ENCODE data around the gene SLC22A14. TPM values are rescaled to one million over a fixed set of nuclear protein-coding genes. Genes with fewer than 3 reads are reported as not detected.
"Not testable (repeated sequence)": the region's sequence is repeated elsewhere in the genome, so short reads cannot be mapped to it uniquely, and the experiment has no call there.

Gene SLC22A14
- total RNA-seq, 1 experiment from 2014 or later = not detected

DNA sequence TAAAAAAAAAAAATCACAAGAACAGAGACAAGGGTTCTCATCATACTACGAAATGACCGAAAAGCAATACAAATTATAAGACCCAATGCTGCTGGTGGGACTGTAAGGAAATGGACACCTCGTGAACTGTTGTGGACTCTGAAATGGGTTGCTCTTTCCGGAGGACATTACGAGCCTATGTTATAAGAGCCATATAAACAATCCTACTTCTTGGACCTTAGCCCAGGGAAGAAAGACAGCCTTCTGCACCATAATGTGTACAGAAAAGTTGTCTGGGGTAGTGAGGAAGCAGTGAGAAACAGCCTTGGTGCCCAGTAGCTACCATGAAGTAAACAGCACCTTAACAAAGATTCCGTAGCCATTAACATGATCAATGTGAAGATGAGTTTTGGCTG, 2.7 kb downstream of the SLC22A14 start:
- TF ChIP-seq, protein P1, sequence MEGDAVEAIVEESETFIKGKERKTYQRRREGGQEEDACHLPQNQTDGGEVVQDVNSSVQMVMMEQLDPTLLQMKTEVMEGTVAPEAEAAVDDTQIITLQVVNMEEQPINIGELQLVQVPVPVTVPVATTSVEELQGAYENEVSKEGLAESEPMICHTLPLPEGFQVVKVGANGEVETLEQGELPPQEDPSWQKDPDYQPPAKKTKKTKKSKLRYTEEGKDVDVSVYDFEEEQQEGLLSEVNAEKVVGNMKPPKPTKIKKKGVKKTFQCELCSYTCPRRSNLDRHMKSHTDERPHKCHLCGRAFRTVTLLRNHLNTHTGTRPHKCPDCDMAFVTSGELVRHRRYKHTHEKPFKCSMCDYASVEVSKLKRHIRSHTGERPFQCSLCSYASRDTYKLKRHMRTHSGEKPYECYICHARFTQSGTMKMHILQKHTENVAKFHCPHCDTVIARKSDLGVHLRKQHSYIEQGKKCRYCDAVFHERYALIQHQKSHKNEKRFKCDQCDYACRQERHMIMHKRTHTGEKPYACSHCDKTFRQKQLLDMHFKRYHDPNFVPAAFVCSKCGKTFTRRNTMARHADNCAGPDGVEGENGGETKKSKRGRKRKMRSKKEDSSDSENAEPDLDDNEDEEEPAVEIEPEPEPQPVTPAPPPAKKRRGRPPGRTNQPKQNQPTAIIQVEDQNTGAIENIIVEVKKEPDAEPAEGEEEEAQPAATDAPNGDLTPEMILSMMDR (conservative IDR thresholded peaks at IDR 0.05) = no peak
- H3K56ac ChIP-seq (ENCODE audit: insufficient read length, low read depth, low read length) = no peak overlapping the region
- no peaks in the 10 kb centered on the region for H3K79me1 ChIP-seq (ENCODE audit: insufficient read depth, low read depth, low read length, poor library complexity, severe bottlenecking)
- H3K18ac ChIP-seq (ENCODE audit: insufficient read length, low read depth, low read length) = no peak overlapping the region
- no peak overlapping the region for H3K27ac ChIP-seq (ENCODE audit: insufficient read length, low read depth, low read length)
- no peak overlapping the region for H3K4me3 Mint-ChIP-seq
- no peak overlapping the region for H2BK20ac ChIP-seq (ENCODE audit: low read depth, low read length, poor library complexity, severe bottlenecking)
- H3K27me3 ChIP-seq (ENCODE audit: insufficient read depth, low read length) = no peaks in the 10 kb centered on the region
- H2AK5ac ChIP-seq (ENCODE audit: insufficient read length, low read length) = no peak overlapping the region
- no peak overlapping the region for H2BK120ac ChIP-seq (ENCODE audit: low read depth, low read length, poor library complexity, severe bottlenecking)
- no peak overlapping the region for H3K4ac ChIP-seq (ENCODE audit: low read depth, low read length)
- H3K14ac ChIP-seq (ENCODE audit: insufficient read depth, low read length) = no peak overlapping the region
- H4K91ac ChIP-seq (ENCODE audit: insufficient read length, low read depth, low read length) = no peak overlapping the region
- H3K4me2 ChIP-seq (ENCODE audit: insufficient read depth, insufficient read length, low read length) = no peak overlapping the region
- no peaks in the 10 kb centered on the region for H3K36me3 Mint-ChIP-seq (ENCODE audit: insufficient read depth in 1 of 3, low read depth in 3 of 3)
- no peaks in the 10 kb centered on the region; the same call in none of the 2 replicates for H3K27me3 Mint-ChIP-seq (ENCODE audit: low read depth)
- no peak overlapping the region for H4K8ac ChIP-seq (replicated peaks; ENCODE audit: insufficient read length, low read depth, low read length)
- H2AFZ ChIP-seq (ENCODE audit: low read length) = no peak overlapping the region
- DNase-seq = no peak
- no peaks in the 10 kb centered on the region for H3K23me2 ChIP-seq (ENCODE audit: insufficient read length, low read depth, low read length, poor library complexity, severe bottlenecking)
- no peaks in the 10 kb centered on the region for H3K9me3 ChIP-seq (ENCODE audit: control insufficient read depth, low read depth, low read length)
- no peaks in the 10 kb centered on the region for H3K79me2 ChIP-seq (ENCODE audit: insufficient read depth, low read length)
- no CpG with 5 or more reads among the region's 6 CpGs for WGBS (ENCODE audit: extremely low coverage, insufficient read length, low lambda C conversion rate)
- no peak overlapping the region for H2BK5ac ChIP-seq (ENCODE audit: insufficient read length, low read length)
- peaks cover 9 to 12% of the 10 kb centered on the region in 2 experiments for H3K4me1 Mint-ChIP-seq
- H4K20me1 ChIP-seq (ENCODE audit: control insufficient read depth, insufficient read depth, insufficient read length) = no peaks in the 10 kb centered on the region
- H3K23ac ChIP-seq (ENCODE audit: insufficient read length, low read depth, low read length) = no peak overlapping the region
- H2BK15ac ChIP-seq (ENCODE audit: low read depth, low read length) = no peak overlapping the region
- no peak overlapping the region for H3T11ph ChIP-seq (ENCODE audit: low read length)
- no peaks in the 10 kb centered on the region for H3K4me1 ChIP-seq (ENCODE audit: insufficient read depth, low read length)
- peak overlapping the region in 1 of 3 experiments; percentile 23; a peak in 1 of 7 replicates for H3K27ac Mint-ChIP-seq
- no peak overlapping the region for H3K9ac ChIP-seq (ENCODE audit: extremely low read depth, insufficient read length, low read length)
- no peak overlapping the region for H2BK12ac ChIP-seq (ENCODE audit: insufficient read length, low read depth, low read length)
- H3K9me3 Mint-ChIP-seq = no peaks in the 10 kb centered on the region
- no peak overlapping the region for H4K5ac ChIP-seq (ENCODE audit: insufficient read length, low read depth, low read length)

DNA sequence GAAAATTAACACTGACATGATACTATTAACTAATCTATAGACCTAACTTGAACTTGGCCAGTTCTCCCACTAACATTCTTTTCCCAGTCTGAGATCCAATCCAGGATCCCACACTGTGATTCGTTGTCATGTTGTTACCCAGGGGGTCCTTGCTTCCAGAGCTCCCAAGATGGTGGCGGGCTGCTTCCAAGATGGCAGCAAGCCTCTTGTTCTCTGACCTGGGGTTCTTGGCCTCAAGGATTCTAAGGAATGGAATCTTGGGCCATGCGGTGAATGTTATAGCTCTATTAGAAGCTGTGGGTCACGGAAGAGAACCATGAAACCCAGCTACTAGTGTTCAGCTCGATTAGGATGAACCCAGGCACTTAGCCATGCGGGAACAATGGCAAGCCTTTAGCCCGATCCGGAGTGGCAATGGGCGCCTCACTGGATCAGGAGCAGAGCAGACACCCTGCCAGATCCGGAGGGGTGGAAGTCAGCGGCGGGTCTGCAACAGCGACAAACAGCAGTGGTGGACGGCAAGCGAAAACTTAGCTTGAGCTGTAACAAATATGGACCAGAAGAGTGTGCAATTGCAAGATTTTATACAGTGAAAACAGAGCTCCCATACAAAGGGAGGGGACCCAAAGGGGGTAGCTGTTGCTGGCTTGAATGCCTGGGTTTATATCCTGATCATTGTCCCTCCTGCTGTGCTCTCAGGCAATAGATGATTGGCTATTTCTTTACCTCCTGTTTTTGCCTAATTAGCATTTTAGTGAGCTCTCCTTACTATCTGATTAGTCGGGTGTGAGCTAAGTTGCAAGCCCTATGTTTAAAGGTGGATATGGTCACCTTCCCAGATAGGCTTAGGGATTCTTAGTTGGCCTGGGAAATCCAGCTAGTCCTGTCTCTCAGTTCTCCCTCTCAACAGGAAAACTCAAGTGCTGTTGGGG, 7.5 kb downstream of the SLC22A14 start:
- WGBS (ENCODE audit: extremely low coverage, insufficient read length, low lambda C conversion rate) = no CpG with 5 or more reads among the region's 16 CpGs
- H3K27me3 Mint-ChIP-seq (ENCODE audit: low read depth); H3K4me1 Mint-ChIP-seq; H4K20me1 ChIP-seq (ENCODE audit: control insufficient read depth, insufficient read depth, insufficient read length); H2BK20ac ChIP-seq (ENCODE audit: low read depth, low read length, poor library complexity, severe bottlenecking); H3K23me2 ChIP-seq (ENCODE audit: insufficient read length, low read depth, low read length, poor library complexity, severe bottlenecking); H2BK12ac ChIP-seq (ENCODE audit: insufficient read length, low read depth, low read length); H2BK15ac ChIP-seq (ENCODE audit: low read depth, low read length); H3K27ac ChIP-seq (ENCODE audit: insufficient read length, low read depth, low read length); H4K91ac ChIP-seq (ENCODE audit: insufficient read length, low read depth, low read length); H3K27me3 ChIP-seq (ENCODE audit: insufficient read depth, low read length); H3T11ph ChIP-seq (ENCODE audit: low read length); H3K4ac ChIP-seq (ENCODE audit: low read depth, low read length); H2BK120ac ChIP-seq (ENCODE audit: low read depth, low read length, poor library complexity, severe bottlenecking); H3K36me3 Mint-ChIP-seq (ENCODE audit: insufficient read depth in 1 of 3, low read depth in 3 of 3); H3K14ac ChIP-seq (ENCODE audit: insufficient read depth, low read length); H3K23ac ChIP-seq (ENCODE audit: insufficient read length, low read depth, low read length); H3K79me1 ChIP-seq (ENCODE audit: insufficient read depth, low read depth, low read length, poor library complexity, severe bottlenecking); H3K79me2 ChIP-seq (ENCODE audit: insufficient read depth, low read length); H4K8ac ChIP-seq (replicated peaks; ENCODE audit: insufficient read length, low read depth, low read length); H3K56ac ChIP-seq (ENCODE audit: insufficient read length, low read depth, low read length); H4K5ac ChIP-seq (ENCODE audit: insufficient read length, low read depth, low read length); H3K4me3 Mint-ChIP-seq; H3K18ac ChIP-seq (ENCODE audit: insufficient read length, low read depth, low read length); DNase-seq; H3K4me1 ChIP-seq (ENCODE audit: insufficient read depth, low read length); H2BK5ac ChIP-seq (ENCODE audit: insufficient read length, low read length); H3K9me3 Mint-ChIP-seq; H3K9ac ChIP-seq (ENCODE audit: extremely low read depth, insufficient read length, low read length); H2AFZ ChIP-seq (ENCODE audit: low read length); H3K9me3 ChIP-seq (ENCODE audit: control insufficient read depth, low read depth, low read length); H3K4me2 ChIP-seq (ENCODE audit: insufficient read depth, insufficient read length, low read length); H2AK5ac ChIP-seq (ENCODE audit: insufficient read length, low read length): not testable (repeated sequence)
- peak overlapping the region in 2 of 3 experiments; percentile 52 to 66; a peak in 2 of 7 replicates for H3K27ac Mint-ChIP-seq

Measured in H9 (cell line).